Neural cell (in vitro differentiated cells): ENCODE results near the gene TUBB8B.
"Not testable (repeated sequence)": the region's sequence is repeated elsewhere in the genome, so short reads cannot be mapped to it uniquely, and the experiment has no call there.

Source experiments
- CTCF ChIP-seq: fragments of 450-650 bp; IDR thresholded peaks from 2 replicates; pipeline ENCODE4 v1.5.1; 2014; ENCODE audit warnings: antibody characterized with exemption, mild to moderate bottlenecking, moderate library complexity; ENCODE audit not compliant: poor library complexity, severe bottlenecking
- EP300 ChIP-seq: fragments of 450-650 bp; conservative IDR thresholded peaks from 2 replicates; pipeline ENCODE4 v1.6.1; 2014; ENCODE audit warnings: antibody characterized with exemption, mild to moderate bottlenecking, moderate library complexity; ENCODE audit not compliant: poor library complexity, severe bottlenecking
- EZH2 ChIP-seq: fragments of 200-600, 300-800 bp; shearing (Covaris generic), sonication (generic); IDR thresholded peaks from 2 replicates; pipeline ENCODE4 v1.6.1; 2014; ENCODE audit warnings: antibody characterized with exemption, low read length, borderline replicate concordance, mild to moderate bottlenecking; ENCODE audit not compliant: insufficient read depth, poor library complexity, severe bottlenecking
- POLR2AphosphoS5 ChIP-seq: IDR thresholded peaks from 2 replicates; pipeline ENCODE4 v1.6.1; 2012
- RAD21 ChIP-seq: fragments of 450-650 bp; conservative IDR thresholded peaks from 2 replicates; pipeline ENCODE4 v1.6.1; 2014; ENCODE audit warnings: antibody characterized with exemption, mild to moderate bottlenecking, moderate library complexity
- REST ChIP-seq: IDR thresholded peaks from 2 replicates; pipeline ENCODE4 v1.6.1; 2012; ENCODE audit warnings: borderline replicate concordance
- SMC3 ChIP-seq: fragments of 450-650 bp; conservative IDR thresholded peaks from 2 replicates; pipeline ENCODE4 v1.6.1; 2014; ENCODE audit warnings: antibody characterized with exemption, mild to moderate bottlenecking, moderate library complexity; ENCODE audit not compliant: poor library complexity
- TAF1 ChIP-seq: IDR thresholded peaks from 2 replicates; pipeline ENCODE4 v1.6.1; 2012; ENCODE audit warnings: low read depth

- not testable (repeated sequence) for TF ChIP-seq CTCF, RAD21, EZH2, TAF1, EP300, REST, POLR2AphosphoS5, SMC3
These were observed 35.4 kb upstream of the TUBB8B start for GRCh38 chr18:84801-85200.
